GM21529 (cell line): ENCODE results near the gene PFDN6.
"Not testable (repeated sequence)": the region's sequence is repeated elsewhere in the genome, so short reads cannot be mapped to it uniquely, and the experiment has no call there.

Experiments
- ATAC-seq: cut with Tn5 transposase; IDR thresholded peaks from one replicate; pipeline ENCODE4 v1.9.1; 2021; ENCODE audit not compliant: unreplicated experiment

Gene PFDN6

DNA sequence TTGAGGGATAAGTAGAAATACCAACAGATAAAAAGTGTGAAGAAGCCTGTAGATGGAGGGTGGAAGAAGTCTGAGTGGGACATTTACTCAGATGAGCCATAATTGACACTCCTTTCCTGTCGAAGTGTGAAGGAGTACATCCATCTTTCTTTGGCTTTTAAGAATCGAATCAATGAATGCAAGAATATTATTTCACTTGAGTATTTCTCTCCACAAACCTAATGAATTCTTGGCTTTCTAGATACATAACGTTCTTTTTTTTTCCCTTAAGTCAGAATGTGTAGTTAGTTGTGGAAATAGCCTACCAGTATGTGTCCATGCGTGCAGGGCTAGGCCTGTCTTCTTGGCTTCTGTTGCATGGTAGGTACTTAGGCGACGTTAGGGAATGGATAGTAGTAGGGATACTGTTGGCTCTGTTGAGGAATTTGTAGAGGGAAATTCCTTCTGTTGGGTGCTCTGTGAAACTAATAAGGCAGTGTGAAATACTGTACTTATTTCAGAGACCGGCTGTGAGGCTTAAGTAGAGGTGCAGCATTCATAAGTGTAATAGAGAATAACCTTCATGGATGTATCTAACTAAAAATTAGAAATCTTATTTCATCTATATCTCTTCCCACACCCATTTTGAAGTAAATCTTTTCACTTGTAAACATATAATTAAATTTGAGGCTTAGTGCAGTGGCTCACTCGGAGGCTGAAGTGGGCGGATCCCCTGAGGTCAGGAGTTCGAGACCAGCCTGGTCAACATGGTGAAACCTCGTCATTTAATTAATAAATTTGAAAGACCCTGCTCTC lies 16.1 kb upstream of the PFDN6 start:
- ATAC-seq = no peak

DNA sequence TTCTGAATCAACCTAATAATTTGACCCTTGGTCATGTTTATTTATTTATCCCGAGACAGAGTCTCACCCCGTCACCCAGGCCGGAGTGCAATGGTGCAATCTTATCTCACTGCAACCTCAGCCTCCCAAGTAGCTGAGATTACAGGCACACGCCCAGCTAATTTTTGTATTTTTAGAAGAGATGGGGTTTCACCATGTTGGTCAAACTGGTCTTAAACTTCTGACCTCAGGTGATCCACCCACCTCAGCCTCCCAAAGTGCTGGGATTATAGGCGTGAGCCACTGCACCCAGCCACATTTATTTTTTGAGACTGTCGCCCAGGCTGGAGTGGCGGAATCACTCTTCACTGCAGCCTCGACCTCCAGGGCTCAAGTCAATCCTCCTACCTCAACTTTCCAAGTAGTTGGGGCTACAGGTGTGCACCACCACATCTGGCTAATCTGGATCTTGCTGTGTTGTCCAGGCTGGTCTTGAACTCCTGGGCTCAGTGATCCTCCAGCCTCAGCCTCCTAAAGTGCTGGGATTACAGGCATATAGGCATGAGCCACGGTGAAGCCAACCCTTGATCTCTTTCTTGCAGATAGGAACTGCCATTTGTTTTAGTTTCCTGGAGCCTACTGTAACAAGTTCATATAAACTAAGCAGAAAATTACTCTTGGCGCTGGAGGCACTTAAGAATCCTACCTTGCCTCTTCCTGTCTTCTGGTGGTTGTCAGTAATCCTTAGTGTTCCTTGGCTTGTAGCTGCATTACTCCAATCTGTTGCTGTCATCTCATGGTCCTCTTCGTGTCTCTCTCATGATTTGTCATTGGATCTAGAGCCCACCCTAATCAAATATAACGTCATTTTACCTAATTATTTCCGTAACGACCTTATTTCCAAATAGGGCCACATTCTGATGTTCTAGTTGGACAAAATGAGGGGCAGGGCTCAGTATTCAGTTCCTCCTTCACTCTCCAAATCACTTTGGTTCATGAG lies 15.2 kb upstream of the PFDN6 start:
- ATAC-seq = no peak

DNA sequence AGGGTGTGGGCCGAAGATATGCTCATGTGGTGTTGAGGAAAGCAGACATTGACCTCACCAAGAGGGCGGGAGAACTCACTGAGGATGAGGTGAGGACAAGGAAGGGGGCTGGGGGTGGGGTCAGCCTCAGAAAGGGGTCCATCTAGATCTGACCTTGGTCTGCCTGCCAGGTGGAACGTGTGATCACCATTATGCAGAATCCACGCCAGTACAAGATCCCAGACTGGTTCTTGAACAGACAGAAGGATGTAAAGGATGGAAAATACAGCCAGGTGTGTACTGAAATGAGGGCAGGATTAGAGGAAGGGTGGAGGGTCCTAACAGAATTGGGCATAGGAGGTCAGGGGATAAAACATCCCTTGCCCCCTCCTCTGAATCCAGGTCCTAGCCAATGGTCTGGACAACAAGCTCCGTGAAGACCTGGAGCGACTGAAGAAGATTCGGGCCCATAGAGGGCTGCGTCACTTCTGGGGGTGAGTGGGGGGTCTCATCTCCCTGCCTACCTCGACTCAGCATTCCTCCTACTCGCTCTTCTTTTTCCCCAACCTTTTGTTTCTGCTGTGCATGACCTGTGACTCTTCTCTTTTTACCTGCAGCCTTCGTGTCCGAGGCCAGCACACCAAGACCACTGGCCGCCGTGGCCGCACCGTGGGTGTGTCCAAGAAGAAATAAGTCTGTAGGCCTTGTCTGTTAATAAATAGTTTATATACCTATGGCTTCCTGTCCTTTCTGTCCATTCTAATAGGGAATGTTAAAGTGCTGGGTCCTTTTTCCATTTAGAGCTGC lies 13.4 kb upstream of the PFDN6 start:
- not testable (repeated sequence) for ATAC-seq

DNA sequence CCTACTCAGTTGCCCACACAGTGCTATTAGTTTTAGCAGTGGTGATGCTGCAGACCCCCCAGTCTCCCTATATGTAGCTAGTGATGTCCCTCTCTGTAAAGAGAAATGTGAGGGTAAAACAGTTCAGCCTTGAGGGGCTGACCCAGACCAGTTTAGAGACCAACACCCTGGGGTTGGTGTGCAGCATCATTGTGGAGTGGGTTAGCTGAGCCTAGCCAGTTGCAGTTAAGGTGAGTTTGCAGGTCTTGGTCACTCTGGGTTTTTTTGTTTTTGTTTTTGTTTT lies 12.9 kb upstream of the PFDN6 start:
- no peak for ATAC-seq

DNA sequence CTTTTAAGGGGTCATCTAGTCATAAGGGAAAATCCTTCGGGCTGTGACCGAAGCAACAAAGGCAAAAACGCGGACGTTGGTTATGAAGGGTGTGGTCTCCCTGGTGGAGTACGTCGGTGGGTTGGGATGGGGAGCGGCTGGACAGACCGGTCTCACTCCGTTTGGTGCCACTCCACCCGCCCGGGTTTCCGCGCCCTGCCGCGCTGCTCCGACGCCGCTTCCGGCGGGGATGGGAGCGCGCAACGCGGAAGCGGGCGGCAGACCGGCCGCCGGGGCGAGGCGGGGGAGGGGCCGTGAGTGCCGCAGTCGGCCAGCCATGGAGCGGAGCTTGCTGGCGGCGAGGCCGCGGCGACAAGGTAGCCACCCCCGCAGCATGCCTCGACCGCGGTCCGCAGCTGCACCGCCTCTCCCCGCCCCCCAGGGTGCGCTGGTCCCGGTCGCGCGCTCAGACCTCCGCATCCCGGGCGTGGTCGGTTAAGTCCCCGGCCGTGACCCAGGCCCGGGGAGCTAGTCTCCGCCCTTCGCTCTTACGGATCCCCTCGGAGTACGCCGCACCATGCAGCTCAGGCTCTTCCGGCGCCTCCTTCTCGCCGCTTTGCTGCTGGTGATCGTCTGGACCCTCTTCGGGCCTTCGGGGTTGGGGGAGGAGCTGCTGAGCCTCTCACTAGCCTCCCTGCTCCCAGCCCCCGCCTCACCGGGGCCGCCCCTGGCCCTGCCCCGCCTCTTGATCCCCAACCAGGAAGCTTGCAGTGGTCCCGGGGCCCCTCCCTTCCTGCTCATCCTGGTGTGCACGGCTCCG lies 12.3 kb upstream of the PFDN6 start, which contains the start of gene B3GALT4:
B3GALT4 (plus strand) TSS at position 260 of the 799 bp plus-strand sequence; CDS start at position 557, 297 bp downstream.
- ATAC-seq = peak; percentile 53

DNA sequence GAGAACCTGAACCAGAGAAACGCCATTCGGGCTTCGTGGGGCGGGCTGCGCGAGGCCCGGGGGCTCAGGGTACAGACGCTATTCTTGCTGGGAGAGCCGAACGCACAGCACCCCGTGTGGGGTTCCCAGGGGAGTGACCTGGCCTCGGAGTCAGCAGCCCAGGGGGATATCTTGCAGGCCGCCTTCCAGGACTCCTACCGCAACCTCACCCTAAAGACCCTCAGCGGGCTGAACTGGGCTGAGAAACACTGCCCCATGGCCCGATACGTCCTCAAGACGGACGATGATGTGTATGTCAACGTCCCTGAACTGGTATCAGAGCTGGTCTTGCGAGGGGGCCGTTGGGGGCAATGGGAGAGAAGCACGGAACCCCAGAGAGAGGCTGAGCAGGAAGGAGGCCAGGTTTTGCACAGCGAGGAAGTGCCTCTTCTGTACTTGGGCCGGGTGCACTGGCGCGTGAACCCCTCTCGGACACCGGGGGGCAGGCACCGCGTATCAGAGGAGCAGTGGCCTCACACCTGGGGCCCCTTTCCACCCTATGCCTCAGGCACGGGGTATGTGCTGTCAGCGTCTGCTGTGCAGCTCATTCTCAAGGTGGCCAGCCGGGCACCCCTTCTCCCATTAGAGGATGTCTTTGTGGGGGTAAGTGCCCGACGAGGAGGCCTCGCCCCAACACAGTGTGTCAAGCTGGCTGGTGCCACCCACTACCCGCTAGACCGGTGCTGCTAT lies 11.6 kb upstream of the PFDN6 start:
- ATAC-seq = no peak

DNA sequence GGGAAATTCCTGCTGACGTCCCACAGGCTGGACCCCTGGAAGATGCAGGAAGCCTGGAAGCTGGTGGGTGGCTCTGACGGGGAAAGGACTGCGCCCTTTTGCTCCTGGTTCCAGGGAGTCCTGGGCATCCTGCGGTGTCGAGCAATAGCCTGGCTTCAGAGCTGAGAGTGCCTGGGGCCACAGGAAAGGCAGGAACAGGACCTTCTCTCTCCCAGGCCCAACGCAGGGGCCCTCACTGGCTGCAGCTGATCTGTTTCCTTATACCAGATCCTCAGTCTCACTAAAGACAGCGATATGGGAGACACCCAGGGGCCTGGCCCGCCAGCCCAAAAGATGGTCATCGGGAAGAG lies 11.0 kb upstream of the PFDN6 start:
- ATAC-seq = no peak

DNA sequence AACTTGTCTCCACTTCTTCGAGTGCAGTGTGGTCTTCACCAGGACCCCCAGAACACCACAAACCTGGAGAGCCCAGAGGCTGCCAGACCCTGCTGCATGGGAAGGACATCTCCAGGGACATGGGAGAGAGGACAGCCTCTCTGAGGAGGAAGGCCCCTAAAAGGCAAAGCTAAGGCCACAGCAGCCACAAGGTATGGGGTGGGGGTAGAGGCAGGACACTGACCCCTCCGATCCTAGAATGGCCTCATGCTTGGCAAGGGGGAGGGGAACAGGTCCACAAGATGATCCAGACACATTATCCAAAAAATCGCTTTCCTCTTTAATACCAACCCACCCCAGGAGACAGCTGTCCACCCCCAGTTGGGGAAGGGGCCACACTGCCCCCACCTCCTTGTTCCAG lies 10.6 kb upstream of the PFDN6 start:
- no peak for ATAC-seq

DNA sequence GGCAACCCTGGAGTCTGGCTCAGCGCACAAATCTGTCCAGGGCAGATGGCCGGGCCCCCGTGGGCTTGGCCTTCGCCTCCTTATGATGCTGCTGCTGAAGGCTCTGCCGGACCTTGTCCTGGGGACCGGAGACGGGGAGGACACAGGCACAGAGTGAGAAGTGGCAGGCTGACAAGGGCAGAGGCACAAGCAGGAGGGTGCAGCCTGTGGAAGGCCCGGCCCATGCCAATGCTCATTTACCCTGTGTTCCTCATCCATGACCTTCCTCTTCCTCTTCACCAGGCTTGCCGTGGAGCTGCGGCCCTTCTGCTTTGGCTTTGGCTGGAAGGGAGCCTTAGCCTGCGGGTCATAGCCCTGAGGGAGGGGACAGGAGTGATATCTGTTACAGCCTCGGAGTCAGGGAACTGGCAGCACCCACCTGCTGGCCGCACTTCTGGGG lies 10.1 kb upstream of the PFDN6 start:
- no peak for ATAC-seq

DNA sequence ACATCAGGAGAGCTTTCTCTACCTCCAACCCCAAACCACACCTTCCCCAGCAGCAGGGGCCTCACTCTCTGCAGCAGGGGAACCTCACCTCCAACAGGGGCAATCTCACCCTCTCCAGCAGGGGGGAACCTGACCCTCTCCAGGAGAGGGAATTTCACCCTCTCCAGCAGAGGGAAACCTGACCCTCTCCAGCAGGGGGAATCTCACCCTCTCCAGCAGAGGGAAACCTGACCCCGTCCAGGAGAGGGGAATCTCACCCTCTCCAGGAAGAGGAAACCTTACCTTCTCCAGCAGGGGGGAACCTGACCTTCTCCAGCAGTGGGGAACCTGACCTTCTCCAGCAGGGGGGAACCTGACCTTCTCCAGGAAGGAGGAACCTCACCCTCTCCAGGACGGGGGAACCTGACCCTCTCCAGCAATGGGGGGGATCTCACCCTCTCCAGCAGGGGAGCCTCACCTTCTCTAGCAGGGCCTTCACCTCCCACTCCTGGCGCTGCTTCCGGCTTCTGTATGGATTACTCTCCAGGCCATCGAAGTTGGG lies 9.4 kb upstream of the PFDN6 start:
- ATAC-seq = no peak

DNA sequence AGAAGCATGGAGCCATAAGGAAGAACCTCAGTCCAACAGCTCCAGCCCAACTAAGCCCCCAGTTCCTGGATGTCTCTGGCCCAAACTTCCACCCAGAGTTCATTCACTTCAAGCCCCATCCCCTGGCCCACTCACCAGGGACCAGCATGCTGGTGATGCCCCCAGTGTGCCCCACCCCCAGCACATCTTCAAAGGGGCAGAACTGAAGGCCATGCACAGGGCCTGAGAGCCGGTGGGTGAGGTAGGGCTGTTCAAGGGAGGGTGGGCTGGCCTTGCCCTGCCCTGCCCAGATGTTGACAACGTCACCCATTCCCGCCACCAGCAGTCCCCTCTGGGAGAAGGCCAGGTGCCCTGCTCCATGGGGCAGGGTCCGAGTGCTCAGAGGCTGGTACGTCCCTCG lies 8.9 kb upstream of the PFDN6 start:
- no peak for ATAC-seq

DNA sequence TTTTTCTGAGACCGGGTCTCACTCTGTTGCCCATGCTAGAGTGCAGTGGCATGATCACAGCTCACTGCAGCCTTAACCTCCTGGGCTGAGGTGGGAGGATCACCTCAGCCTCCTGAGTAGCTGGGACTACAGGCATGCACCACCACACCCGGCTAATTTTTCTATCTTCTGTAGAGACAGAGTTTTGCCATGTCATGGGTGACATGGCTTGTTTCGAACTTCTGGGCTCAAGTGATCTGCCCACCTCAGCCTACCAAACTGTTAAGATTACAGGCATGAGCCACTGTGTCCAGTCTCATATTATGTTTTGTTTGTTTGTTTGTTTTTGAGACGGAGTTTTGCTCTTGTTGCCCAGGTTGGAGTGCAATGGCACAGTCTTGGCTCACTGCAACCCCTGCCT lies 4.2 kb upstream of the PFDN6 start:
- not testable (repeated sequence) for ATAC-seq

DNA sequence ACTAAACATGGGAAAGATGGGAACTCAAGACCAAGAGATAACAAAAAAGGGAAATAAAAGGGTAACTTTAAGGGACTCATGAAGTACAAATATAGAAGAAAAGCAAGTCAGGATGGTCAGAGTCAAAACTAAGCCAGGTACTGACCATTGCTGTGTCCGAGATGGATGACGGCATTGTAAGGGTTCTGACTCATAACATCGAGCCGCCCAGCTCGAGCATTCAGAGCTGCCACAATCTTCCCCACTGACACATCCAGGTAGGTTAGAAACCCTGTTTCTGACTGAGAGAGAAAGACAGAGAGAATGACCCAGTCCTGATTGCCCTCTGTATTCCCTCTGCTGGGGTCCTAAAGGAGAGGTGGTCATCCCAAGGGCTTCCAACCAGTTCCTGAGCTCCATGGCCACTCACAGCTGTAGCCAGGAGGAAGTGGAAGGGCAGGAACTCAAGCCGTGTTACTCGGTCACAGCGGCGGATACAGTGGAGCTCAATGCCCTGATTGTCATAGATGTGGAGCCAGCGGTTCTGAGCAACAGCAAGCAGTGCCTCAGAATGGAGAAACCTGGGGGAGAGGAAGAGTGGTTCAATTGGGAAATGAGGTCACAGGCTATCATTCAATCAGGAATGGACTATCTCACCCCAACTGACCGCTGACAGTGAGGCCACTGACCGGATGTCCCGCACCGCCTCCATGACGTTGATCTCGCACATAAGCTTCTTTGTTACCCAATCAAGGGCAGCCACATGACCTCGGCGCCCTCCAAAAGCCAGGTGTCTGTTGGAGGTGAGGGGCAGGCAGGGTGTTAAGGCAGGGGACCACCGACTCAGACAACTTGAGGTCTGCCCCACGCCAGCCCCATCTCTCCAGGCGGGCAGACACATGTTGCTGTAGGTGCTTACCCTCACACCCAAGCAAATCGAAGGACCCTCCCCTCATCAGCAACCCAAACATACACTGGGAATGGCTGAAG lies 2.2 kb upstream of the PFDN6 start:
- no peak for ATAC-seq

DNA sequence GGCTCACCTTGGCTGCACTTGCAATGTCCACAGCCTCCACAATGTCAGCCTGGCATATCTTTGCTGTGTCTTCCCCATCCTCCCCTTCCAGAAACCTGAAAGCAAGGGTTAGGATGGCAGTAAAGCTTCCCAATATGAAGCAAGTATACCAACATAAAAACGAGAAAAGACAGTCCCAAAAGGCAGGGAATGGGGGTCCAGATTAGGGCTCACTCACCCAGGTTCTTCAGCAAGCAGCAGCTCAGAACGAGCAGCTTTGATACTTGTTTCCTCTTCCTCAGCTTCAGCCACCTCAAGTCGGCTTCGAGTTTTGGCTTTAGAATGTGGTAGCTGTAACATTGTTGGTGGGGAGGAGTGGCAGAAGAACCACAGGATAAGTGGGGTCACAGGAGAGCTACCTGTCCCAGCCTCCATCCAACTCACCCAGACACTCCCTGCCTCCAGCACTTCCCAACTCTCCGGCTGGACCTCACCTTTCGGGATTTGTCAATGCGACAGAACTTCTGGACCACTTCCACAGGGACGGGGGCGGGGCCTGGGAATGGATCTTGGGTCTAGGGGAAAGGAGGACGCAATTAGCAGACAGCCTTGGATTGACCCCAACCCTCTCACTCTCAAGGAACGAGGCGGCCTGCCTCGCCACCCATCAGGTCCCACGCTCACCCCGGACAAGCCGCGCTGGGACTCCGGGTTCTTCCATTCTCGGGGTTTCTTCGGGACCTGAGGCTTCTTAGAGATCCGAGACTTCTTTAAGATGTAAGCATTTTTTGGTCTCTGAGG lies 1.1 kb upstream of the PFDN6 start:
- ATAC-seq = no peak

DNA sequence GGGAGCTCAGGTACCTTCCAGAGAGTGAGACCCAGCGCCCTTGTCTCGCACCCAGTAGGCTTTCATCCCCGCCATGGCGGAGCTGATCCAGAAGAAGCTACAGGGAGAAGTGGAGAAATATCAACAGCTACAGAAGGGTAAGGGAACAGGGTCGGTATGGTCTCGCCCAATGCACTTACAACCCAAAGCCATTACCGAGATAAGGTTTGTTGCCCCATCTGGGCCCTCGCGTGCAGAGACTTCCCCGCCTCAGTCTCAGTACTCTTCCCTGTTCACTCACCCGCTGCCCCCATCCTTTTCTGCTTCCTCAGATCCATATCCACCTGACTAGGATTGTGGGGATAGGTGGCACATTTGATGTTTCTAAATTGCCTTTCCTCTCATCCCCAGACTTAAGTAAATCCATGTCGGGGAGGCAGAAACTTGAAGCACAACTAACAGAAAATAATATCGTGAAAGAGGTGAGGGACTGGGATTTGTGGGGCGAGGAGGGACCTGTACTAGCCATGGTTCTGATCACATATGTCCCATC lies 449 bp downstream of the PFDN6 start:
- peak; percentile 11 for ATAC-seq

DNA sequence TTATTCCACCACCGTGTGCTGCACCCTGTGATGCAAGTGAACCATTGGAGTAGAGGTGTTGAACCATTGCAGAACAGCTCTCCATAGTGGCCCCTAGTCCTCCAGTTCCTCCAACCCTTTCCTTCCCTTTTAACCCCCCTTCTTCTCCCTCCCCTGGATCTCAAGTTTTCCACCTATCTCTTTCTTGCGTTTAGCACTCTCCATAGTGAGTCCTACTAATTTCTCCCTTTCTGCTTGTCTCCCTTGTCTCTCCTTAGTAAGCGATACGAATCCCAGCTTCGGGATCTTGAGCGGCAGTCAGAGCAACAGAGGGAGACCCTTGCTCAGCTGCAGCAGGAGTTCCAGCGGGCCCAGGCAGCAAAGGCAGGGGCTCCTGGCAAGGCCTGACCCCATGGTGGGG lies 1.1 kb downstream of the PFDN6 start:
- no peak for ATAC-seq

DNA sequence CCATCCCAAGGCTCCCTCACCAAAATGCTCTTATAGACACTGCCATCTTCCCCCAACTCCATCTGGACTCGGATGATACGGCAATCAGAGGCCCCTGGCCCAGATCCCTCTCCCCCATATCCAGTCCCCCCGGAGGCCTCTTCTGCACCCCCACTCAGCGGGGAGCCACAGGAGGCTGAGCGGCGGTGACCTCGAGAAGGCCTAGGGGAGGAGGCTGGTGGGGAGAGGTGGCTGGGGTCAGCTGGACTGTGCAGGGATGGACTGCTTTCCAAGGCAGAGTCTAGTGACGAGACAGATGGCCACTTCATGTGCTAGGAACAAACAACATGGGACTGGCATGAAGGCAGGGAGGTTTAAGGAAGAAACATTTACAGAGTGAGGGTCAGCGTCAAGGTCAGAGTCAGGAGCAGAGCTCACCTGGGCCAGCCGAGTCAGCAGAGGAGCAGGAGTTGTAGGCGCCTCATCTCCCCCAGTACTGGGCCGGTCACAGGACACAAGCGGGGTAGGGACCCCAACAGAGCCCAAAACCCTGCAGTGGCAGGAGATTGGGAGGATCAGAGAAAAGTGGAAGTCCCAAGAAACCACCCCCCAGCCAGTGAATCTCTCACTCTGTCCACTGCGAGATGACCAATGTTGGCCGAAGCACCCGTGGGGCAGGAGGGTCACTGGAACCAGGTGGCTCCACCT lies 3.7 kb downstream of the PFDN6 start:
- ATAC-seq = no peak
